D721Med (cell line): ENCODE data around the gene POLR2B.

ENCODE experiments used
- DNase-seq: peaks from one replicate; pipeline ENCODE4 v3.0.0; 2011; ENCODE audit warnings: low spot score; ENCODE audit not compliant: insufficient read length
- FAIRE-seq: peaks from 2 replicates; lab custom pipeline; 2011; peaks lifted over from hg19 to GRCh38; lab: Jason Lieb, UNC
- CTCF ChIP-seq: IDR thresholded peaks from 2 replicates; pipeline ENCODE4 v1.5.1; 2012; ENCODE audit warnings: mild to moderate bottlenecking, control low read depth; ENCODE audit not compliant: insufficient read depth; ENCODE audit errors: missing control alignments

The POLR2B gene

GRCh38 chr4:57064120-57064519 lies 85.4 kb downstream of the POLR2B start:
- TF ChIP-seq CTCF: no peak
- FAIRE-seq (no peak), DNase-seq (no peak)

- TF ChIP-seq CTCF: no peak
- FAIRE-seq (no peak), DNase-seq (no peak)
These were observed 86.4 kb downstream of the POLR2B start for GRCh38 chr4:57064811-57065711.

GRCh38 chr4:57065730-57066482 lies 87.2 kb downstream of the POLR2B start:
- DNase-seq (no peak), FAIRE-seq (no peak)
- no peak for TF ChIP-seq CTCF

GRCh38 chr4:57068237-57068981 lies 89.7 kb downstream of the POLR2B start:
- no peak for TF ChIP-seq CTCF
- DNase-seq (no peak), FAIRE-seq (no peak)

GRCh38 chr4:57070461-57070860 lies 91.8 kb downstream of the POLR2B start:
- DNase-seq: no peak
- no peak for TF ChIP-seq CTCF
- FAIRE-seq: no peak

- FAIRE-seq (no peak), DNase-seq (no peak)
- TF ChIP-seq CTCF: no peak
These were observed 92.6 kb downstream of the POLR2B start for GRCh38 chr4:57071326-57071725.
